Ramos (cell line): Measurements from ENCODE around the gene SMAD3.

Experiments used
- in situ Hi-C: fragments of 300-500 bp; cut with MboI; formaldehyde crosslinking; loops from one replicate; pipeline ENCODE4 v1.14.3; 2022; ENCODE audit warnings: low sequenced_read_pairs; ENCODE audit not compliant: unreplicated experiment

The SMAD3 gene

GRCh38 chr15:67077641-67078215 lies 12.3 kb downstream of the SMAD3 start:
- in situ Hi-C loops: loop anchor here (25.0 kb wide), 3 partner anchors 710 to 1560 kb away; no protein-coding TSS in a partner anchor

DNA sequence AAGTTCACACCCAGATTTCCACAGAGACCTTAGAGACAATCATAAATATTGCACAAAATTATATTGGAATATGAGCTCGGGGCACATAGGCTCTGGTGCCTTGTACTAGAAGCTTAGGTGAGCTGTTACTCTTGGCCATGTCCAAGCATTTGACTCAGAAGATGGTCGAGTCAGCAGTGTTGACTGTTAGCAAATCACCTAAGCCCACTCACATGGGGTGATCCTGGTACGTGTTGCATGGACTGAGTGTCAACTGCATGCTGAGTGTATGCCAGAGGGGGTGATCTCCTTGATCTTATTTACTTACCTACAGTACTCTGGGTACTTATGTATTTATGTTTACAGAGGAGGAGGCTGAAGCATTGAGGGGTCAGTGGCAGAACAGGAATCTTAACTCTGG lies 14.0 kb downstream of the SMAD3 start:
- in situ Hi-C loops: loop anchor here (25.0 kb wide), 3 partner anchors 708 to 1558 kb away; no protein-coding TSS in a partner anchor

DNA sequence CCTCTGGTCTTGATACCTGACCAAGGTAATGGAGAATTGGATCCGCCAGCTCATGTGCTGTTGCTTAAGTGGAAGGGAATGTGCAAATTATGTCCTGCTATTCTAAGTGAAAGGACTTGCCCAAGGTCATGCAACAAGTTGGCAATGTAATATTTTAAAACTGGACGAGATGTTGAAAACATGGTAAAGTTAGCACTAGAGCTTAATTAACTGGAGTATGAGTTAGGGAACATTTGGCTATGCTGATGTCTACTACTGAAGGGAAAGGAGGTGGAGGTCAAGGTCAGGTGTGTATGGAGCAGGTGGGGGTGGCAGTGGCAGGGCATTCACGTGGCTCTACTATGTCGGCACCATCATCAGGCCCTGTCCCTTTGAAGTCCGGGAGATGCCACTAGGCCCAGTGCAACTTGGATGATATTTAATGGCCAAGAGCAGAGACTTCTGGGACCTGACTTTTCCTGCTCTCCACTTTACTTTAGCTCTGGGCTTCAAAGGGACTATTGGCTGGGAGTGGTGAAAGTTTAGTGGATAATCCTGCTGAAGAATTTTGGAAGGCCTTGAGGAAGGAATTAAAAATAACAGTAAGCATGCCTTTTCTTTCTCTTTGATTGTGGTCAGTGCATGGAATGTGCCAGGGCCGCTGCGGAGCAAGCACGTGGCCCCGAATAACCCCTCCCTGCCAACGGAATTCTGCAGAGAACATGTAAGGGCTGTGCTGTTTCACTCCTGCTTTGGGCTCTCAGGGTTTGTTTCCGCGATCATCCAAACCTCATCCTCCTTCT lies 14.9 kb downstream of the SMAD3 start:
- in situ Hi-C loops: loop anchor here (25.0 kb wide), 3 partner anchors 707 to 1557 kb away; no protein-coding TSS in a partner anchor

GRCh38 chr15:67080900-67081431 lies 15.6 kb downstream of the SMAD3 start:
- in situ Hi-C loops: loop anchor here (25.0 kb wide), 3 partner anchors 706 to 1556 kb away; no protein-coding TSS in a partner anchor

DNA sequence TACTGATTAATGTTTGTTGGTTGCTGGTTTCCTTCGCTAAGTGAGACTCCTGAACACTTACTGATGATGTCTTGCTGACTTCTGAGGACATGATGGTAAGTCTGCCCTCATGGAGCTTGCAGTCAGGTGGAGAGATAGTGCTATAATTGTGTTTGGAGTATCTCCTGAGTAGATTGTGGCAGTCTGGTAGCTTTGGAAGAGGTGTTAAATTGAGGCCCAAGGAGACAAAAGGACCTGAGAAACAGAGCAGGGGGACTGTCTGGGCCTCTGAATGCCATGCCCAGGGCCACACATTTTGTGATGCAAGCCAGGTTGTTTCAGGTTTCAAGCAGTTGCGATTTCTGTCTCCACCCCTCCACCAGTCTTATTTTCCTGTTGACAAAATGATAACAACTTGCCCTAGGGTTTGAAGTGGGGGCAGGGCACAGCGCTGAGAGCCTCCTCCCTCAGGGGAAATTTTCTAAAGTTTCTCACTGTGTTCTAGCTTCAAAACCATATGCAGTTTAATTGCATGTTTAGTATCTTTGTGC lies 16.7 kb downstream of the SMAD3 start:
- in situ Hi-C loops: loop anchor here (25.0 kb wide), 3 partner anchors 705 to 1555 kb away; no protein-coding TSS in a partner anchor

DNA sequence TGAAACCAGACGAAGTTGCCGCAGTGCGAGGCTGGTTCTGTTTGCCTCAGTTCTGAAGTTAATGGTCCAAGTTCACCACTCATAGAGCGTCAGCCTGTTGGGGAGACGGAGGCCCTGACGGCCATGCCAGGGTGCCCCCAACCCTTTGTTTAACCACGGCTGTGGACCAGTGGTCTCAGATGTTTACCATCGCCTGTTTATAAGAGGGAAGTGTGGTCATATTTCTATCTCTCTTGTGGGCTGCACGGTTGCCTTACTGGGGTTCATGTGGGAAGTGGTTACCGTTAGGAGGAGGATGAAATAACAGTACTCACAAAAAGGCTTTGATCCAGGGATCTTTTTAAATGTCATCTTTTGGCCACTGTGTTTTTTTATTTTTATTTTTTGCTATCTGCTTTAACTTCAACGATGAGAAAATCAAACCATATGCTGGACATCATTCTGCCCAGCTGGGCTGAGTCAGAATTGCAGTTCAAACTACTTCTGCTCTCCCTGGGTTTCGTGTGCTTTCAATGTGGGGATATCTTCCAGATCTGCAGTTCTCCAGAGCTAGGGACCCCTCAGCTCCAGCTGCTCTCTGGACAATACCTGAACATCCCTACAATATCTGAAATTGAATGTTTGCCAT lies 17.8 kb downstream of the SMAD3 start:
- in situ Hi-C loops: loop anchor here (25.0 kb wide), 3 partner anchors 704 to 1554 kb away; no protein-coding TSS in a partner anchor

- in situ Hi-C loops: loop anchor here (25.0 kb wide), 3 partner anchors 703 to 1553 kb away; no protein-coding TSS in a partner anchor
These were observed 19.2 kb downstream of the SMAD3 start for GRCh38 chr15:67084561-67084960.

- in situ Hi-C loops: loop anchor here (25.0 kb wide), 3 partner anchors 702 to 1552 kb away; no protein-coding TSS in a partner anchor
These were observed 19.9 kb downstream of the SMAD3 start for GRCh38 chr15:67085237-67085817.

DNA sequence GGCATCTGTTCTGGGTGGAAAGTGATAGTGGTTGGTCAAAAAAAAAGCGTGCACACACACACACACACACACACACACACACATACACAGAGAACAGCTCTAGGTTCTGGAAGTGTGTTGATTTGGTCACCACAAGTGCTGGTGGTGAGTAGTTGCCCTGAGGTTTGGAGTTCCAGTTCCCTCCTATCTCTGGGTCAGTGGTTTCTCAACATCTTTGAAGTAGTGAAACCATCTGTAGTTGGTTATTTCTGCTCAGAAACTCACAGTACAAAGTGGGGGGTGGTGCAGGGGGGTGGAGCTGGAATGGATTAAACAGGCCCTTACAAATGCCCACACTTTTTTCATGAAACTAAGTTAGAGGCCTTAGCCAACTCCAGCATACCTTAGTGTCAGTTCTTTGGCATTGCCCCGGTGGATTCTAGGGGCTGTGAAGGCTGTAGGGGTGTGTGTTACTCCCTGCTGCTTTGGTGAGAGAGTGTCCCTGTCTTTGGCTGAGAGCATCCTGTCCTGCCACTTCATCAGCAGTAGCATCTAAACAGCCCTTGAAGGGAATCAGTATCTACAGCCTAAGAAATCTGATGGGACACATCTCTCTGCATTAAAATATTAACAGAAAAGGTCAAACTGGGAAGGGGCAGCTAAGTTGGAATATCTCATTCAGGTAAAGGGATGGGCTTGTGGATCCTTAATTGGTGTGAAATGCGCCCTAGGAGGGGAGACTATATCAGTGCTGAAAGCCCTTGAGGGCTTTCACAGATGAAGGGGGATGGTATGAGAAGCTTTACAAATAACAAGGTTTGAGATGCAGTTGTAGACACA lies 20.6 kb downstream of the SMAD3 start:
- in situ Hi-C loops: loop anchor here (25.0 kb wide), 3 partner anchors 701 to 1551 kb away; no protein-coding TSS in a partner anchor

GRCh38 chr15:67086637-67086914 lies 21.2 kb downstream of the SMAD3 start:
- in situ Hi-C loops: loop anchor here (25.0 kb wide), 3 partner anchors 701 to 1551 kb away; no protein-coding TSS in a partner anchor

GRCh38 chr15:67087507-67088172 lies 22.2 kb downstream of the SMAD3 start:
- in situ Hi-C loops: loop anchor here (25.0 kb wide), 3 partner anchors 700 to 1550 kb away; no protein-coding TSS in a partner anchor

DNA sequence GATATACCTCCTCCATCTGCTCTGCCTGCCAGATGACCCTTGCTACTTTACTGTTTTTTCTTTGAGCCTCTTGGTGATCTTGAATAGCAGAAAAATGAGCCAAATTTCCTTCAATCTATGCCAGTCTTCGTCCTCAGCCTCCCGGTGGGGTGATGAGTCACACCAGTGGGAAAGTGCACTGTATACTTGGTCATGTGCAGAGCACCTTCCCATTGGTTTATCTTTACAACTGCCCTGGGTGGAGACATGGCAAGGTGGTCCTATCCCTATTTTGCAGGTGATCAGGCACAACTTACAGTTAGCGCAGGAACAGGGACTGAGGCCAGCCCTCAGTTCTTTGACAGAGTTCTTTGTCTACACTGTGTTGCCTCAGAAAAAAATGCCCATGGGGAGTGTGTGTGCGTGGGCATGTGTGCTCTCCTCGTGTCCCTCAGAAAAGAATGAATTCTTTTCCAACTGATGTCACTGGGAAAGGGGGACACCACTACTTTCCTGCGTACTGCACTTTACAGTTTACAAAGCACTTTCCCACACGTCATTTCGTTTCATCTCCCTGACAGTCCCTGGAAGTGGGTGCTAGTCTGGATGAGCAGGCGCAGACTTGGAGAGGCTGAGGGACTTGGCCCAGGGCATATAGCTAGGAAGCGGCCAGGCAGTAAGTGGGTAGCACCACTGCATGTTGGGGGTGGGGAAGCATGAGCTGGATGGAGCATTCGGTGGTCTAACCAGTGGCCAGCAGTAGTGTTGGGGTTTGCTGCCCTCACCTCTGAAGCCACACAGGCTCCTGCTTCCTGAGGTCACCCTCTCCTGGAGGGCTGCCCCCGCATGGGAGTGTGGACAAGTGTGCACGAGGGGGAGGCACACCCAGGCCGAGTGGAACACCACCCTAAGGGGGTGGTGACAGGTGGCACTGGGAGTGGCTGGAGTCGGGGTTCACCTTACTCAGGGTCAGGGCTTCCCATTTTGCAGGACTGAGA lies 24.1 kb downstream of the SMAD3 start:
- in situ Hi-C loops: loop anchor here (25.0 kb wide), 3 partner anchors 698 to 1548 kb away; no protein-coding TSS in a partner anchor

DNA sequence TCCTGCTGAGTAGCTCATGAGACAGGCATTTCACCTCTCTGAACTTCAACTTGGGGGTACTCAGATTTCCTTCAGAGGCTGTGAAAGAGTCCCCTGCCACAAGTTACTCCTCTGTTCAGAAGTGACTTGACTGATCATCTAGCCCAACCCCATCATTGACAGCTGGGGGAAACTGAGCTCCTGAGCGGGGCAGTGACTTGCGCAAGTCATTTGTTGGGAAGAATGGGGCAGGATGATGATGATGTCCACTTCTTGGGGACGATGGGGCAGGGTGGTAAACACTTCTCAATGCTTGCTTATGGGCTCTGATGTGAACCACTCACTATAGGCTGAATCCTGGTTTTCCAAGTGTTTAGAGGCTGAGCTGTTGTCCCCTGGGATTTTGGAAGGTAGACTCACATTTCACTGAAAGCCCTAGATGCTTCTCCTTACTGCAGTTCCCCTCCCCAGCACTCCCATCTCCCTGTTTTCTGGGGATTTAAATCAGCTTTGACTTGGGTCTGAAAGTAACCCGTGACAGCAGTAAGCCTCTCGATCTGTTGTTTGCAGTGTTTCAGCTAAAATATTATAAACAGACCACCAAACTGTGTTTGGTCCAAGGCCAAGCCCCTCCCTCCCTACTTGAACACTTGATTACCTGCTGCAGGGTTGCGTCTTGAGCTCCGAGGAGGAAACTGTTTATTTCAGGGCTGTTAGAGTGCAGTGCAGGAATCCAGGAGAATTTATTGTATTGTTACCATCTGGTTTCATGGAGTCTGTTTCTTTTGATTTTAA lies 25.1 kb downstream of the SMAD3 start:
- in situ Hi-C loops: loop anchor here (25.0 kb wide), 3 partner anchors 697 to 1547 kb away; no protein-coding TSS in a partner anchor

DNA sequence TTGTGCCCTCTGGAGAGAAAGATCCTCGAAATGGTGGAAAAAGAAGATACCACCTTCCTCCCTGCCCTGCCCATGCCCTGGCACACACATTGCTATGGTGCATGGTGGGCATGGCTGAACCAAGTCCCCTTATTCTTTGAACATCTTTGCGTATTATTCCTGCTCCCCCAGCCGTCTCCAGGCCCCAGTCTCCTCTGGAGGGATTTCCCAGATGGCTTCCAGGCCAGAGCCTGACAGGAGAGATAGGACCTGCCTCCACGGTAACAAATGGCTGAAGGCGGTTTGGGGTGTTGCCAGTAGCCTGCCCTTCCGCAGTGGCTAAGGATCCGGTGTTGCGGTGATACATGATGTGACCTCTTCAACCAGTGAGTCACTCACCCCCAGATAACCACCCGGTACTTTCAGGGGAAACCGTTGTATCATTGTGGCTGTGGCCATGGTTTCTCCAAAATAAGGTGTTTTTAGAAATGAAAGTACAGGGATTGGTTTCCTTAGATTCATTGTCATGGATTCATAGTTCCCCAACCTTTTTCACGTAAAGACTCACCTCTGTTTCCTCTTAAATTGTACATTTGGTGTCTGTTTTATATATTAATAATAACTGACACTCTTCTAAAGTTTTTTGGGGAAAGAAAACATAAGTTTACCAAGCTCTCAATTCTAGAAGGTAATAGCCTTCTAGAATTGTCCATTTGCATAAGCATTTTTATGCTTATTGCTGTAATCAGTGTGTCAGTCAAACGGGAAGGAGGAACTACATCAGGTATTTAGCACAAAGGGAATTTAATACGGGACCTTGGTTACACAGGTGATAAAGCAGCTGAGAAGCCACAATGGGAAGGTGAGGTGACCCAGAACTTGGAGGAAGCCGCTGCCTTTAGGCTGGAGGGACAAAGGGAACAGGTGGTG lies 25.9 kb downstream of the SMAD3 start:
- in situ Hi-C loops: loop anchor here (25.0 kb wide), 3 partner anchors 696 to 1546 kb away; no protein-coding TSS in a partner anchor

GRCh38 chr15:67091980-67092677 lies 26.7 kb downstream of the SMAD3 start:
- in situ Hi-C loops: loop anchor here (25.0 kb wide), 3 partner anchors 695 to 1545 kb away; no protein-coding TSS in a partner anchor
